ENCODE measurements around the gene PAPSS2.

Gene PAPSS2

GRCh38 chr10:87675396-87676376, 16.0 kb downstream of the PAPSS2 start:
- no peaks in the 10 kb centered on the region for H3K27me3 ChIP-seq (replicated peaks; ENCODE audit: control insufficient read depth, insufficient read depth, low read length)
- no peaks in the 10 kb centered on the region for H3K36me3 ChIP-seq (ENCODE audit: control insufficient read depth, insufficient read depth, low read length)
- DNase-seq (ENCODE audit: extremely low read depth, insufficient read length), result no peak
- TF ChIP-seq CTCF (IDR thresholded peaks at IDR 0.05; ENCODE audit: insufficient read depth, low read length, poor library complexity, severe bottlenecking), result no peak
- H3K4me3 ChIP-seq (replicated peaks; ENCODE audit: low read depth, low read length), result no peak overlapping the region

GRCh38 chr10:87677595-87677994, 17.9 kb downstream of the PAPSS2 start:
- no peak overlapping the region for H3K4me3 ChIP-seq (replicated peaks; ENCODE audit: low read depth, low read length)
- no peaks in the 10 kb centered on the region for H3K36me3 ChIP-seq (ENCODE audit: control insufficient read depth, insufficient read depth, low read length)
- H3K27me3 ChIP-seq (replicated peaks; ENCODE audit: control insufficient read depth, insufficient read depth, low read length), result no peaks in the 10 kb centered on the region
- DNase-seq (ENCODE audit: extremely low read depth, insufficient read length), result no peak
- no peak for TF ChIP-seq CTCF (IDR thresholded peaks at IDR 0.05; ENCODE audit: insufficient read depth, low read length, poor library complexity, severe bottlenecking)

GRCh38 chr10:87678302-87678701, 18.6 kb downstream of the PAPSS2 start:
- no peak for DNase-seq (ENCODE audit: extremely low read depth, insufficient read length)
- Histone ChIP-seq H3K36me3 (ENCODE audit: control insufficient read depth, insufficient read depth, low read length) (no peaks in the 10 kb centered on the region), H3K27me3 (replicated peaks; ENCODE audit: control insufficient read depth, insufficient read depth, low read length) (no peaks in the 10 kb centered on the region), H3K4me3 (replicated peaks; ENCODE audit: low read depth, low read length) (no peak overlapping the region)
- no peak for TF ChIP-seq CTCF (IDR thresholded peaks at IDR 0.05; ENCODE audit: insufficient read depth, low read length, poor library complexity, severe bottlenecking)

GRCh38 chr10:87683356-87683755, 23.7 kb downstream of the PAPSS2 start:
- Histone ChIP-seq H3K4me3 (replicated peaks; ENCODE audit: low read depth, low read length) (no peak overlapping the region), H3K27me3 (replicated peaks; ENCODE audit: control insufficient read depth, insufficient read depth, low read length) (no peaks in the 10 kb centered on the region), H3K36me3 (ENCODE audit: control insufficient read depth, insufficient read depth, low read length) (no peaks in the 10 kb centered on the region)
- no peak for DNase-seq (ENCODE audit: extremely low read depth, insufficient read length)
- no peak for TF ChIP-seq CTCF (IDR thresholded peaks at IDR 0.05; ENCODE audit: insufficient read depth, low read length, poor library complexity, severe bottlenecking)

GRCh38 chr10:87684001-87684638, 24.4 kb downstream of the PAPSS2 start:
- no peak for DNase-seq (ENCODE audit: extremely low read depth, insufficient read length)
- no peak overlapping the region for H3K4me3 ChIP-seq (replicated peaks; ENCODE audit: low read depth, low read length)

More at GRCh38 chr10:87684001-87684638, 24.4 kb downstream of the PAPSS2 start:
- H3K27me3 ChIP-seq (replicated peaks; ENCODE audit: control insufficient read depth, insufficient read depth, low read length), result no peaks in the 10 kb centered on the region
- H3K36me3 ChIP-seq (ENCODE audit: control insufficient read depth, insufficient read depth, low read length), result no peaks in the 10 kb centered on the region
- no peak for TF ChIP-seq CTCF (IDR thresholded peaks at IDR 0.05; ENCODE audit: insufficient read depth, low read length, poor library complexity, severe bottlenecking)

All from GM06990 (cell line).